Activated CD8-positive, alpha-beta memory T cell treated with anti-CD3 and anti-CD28 coated beads, Interleukin-2, amount 50 U/mL, for 4 hours (primary cell): ENCODE measurements around the gene PLCB2.

Experiments
- DNase-seq: peaks from one replicate; pipeline ENCODE4 v3.0.0-alpha.2; 2020

PLCB2 gene

GRCh38 chr15:40247406-40247971 is 60.2 kb downstream of the PLCB2 start:
- no peak for DNase-seq

- no peak for DNase-seq
These were observed 61.0 kb downstream of the PLCB2 start for GRCh38 chr15:40246496-40247280.

GRCh38 chr15:40245666-40246450 is 61.9 kb downstream of the PLCB2 start:
- DNase-seq: no peak

- DNase-seq: no peak
These were observed 62.7 kb downstream of the PLCB2 start for GRCh38 chr15:40244961-40245523.

GRCh38 chr15:40243126-40243810 is 64.5 kb downstream of the PLCB2 start:
- no peak for DNase-seq

- no peak for DNase-seq
These were observed 65.1 kb downstream of the PLCB2 start for GRCh38 chr15:40242601-40243000.

GRCh38 chr15:40242213-40242599 is 65.5 kb downstream of the PLCB2 start:
- no peak for DNase-seq

- no peak for DNase-seq
These were observed 66.2 kb downstream of the PLCB2 start for GRCh38 chr15:40241269-40242212.

GRCh38 chr15:40240619-40241221 is 67.0 kb downstream of the PLCB2 start:
- no peak for DNase-seq

GRCh38 chr15:40239693-40240618 is 67.8 kb downstream of the PLCB2 start:
- no peak for DNase-seq

GRCh38 chr15:40239404-40239692 is 68.4 kb downstream of the PLCB2 start:
- no peak for DNase-seq

- no peak for DNase-seq
These were observed 69.0 kb downstream of the PLCB2 start, which contains the start of gene PAK6 for GRCh38 chr15:40238532-40239403. PAK6 (plus strand) TSS chr15:40239063; CDS start chr15:40264786, 25,723 bp downstream.
